ENCODE results near the gene GDAP1L1.

DNA sequence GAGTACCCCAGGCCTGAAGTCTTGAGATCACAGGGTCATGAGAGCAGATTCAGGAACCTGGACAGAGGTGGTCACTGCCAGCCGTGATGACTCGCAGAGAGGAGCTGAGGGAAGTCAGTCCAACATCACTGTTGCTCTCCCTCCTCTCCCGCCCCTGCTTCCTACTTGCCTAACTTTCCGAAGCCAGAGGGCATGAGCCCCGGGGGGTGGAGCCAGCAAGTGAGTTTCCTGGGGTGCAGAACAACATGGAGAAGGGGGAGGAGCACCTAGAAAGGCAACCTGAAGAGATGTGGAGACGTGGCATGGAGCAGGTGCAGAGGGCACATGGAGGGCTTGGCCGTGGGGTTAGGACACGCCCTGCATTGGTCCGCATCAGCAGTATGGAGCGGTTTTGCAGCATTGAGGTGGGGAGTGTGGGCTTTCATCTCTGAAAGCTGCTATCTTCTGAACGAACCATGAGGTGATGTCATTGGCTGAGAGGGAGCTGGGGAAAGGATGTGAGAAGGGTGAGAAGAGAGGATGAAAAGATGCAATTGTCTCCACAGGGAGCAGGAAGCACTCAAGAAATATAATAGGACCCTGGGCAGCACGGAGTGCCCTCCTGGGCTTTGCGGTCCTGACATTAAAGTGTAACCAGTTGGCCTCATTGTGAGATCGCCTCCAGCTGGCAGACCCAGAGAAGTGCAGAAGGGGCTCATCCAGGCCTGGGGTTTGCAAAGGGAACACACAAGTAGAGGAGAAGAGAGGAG is 25.0 kb downstream of the GDAP1L1 start:
- TF ChIP-seq CTCF (IDR thresholded peaks at IDR 0.05) (peak; percentile 59), EZH2 (IDR thresholded peaks at IDR 0.05) (no peak)

Measured in neural progenitor cell (in vitro differentiated cells).